HG03558 (cell line): ENCODE results near the gene GCSH.
"Not testable (repeated sequence)": the region's sequence is repeated elsewhere in the genome, so short reads cannot be mapped to it uniquely, and the experiment has no call there.

Source experiments
- ATAC-seq: cut with Tn5 transposase; IDR thresholded peaks from one replicate; pipeline ENCODE4 v1.9.1; 2021; ENCODE audit warnings: moderate number of reproducible peaks; ENCODE audit not compliant: unreplicated experiment; ENCODE audit errors: extremely low read depth

Gene GCSH

GRCh38 chr16:81095953-81096714, at the start of gene GCSH:
Gene GCSH, minus strand, starts transcription at chr16:81096395. Its CDS starts 117 bp downstream, at chr16:81096278.
- peak; percentile 96 for ATAC-seq

DNA sequence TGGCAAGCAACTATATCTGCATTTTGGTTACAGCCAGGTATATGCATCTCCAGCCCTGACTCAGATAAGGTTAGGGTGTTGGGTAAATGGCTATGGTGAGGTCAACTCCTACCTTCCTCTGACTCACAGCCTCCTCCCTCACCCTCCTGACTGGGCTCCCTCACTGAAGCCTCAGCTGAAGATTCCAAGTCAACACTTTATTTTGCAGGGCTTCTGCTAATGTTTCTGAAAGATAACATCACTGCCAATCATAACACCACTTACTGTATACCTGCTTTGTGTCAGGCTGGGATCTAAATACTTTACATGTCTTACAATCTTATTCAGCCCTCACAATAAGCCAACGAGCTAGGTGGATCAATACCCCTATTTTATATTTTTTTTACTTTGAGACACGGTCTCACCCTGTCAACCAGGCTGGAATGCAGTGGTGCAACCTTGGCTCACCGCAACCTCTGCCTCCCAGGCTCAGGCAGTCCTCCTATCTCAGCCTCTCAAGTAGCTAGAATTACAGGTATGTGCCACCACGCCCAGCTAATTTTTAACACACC, 47.8 kb upstream of the GCSH start:
- ATAC-seq, result no peak

DNA sequence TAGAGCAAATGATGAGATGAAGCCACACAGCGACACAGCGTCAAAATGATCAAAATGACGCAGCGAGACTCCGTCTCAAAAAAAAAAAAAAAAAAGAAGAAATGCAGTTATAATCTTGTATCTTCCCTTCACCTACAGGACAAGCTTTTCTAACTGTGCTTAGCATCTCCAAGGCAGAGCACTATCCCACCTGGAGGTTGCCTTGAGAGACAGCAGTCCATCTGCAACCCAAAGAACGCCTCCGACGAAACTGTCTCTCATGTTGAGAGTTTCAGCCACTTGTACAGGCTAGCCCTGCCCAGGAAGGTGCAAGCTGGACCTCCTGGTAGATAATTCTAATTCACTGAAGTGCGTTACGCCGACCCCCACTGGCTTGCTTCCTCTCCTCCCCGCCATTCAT, 46.7 kb upstream of the GCSH start:
- ATAC-seq, result no peak

GRCh38 chr16:81140930-81141780, 45.0 kb upstream of the GCSH start:
- ATAC-seq, result no peak

GRCh38 chr16:81138831-81139557, 42.8 kb upstream of the GCSH start:
- no peak for ATAC-seq

GRCh38 chr16:81137754-81138153, 41.6 kb upstream of the GCSH start:
- no peak for ATAC-seq

DNA sequence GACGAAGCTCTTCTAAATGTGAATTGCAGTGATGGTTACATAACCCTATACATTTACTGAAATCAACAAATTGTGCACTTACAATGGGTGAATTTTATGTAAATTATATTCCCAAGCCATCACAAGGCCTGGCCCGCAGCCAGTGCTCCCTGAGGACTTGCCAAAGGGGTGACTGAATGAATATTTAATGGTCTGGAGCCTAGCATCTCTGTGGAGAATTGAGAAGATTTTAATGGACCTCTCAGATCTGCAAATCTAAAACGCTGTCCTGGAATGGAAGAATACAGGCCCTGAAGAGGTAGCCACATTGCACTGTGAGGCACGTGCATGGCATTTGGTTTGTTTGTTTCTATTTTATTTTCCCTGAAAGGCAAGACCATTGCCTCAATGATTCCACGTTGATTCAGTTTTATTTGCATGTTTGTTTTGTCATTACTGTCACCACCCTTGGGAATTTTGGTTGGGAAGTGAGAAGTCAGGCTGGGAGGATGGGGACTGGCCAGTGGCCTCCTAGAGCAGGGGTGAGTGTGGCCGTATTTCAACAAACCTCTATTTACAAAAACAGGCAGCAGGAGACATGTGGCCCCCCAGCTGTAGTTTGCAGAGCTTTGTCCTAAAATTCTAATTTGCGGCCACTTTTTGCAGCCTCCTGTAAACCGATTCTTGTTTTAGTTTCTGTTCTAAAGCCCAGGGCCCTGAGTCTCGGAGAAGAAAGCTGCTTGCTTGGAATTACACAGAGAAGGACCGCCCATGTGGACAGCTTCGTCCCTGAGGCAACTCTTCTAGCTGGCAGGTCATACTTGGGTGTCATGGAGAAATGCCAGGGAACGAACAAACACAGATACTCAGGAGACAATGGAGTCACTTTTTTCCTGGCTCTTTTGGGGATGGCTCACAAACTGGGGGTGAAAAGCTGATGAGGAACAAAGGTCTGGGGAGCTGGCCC, 40.5 kb upstream of the GCSH start:
- no peak for ATAC-seq

DNA sequence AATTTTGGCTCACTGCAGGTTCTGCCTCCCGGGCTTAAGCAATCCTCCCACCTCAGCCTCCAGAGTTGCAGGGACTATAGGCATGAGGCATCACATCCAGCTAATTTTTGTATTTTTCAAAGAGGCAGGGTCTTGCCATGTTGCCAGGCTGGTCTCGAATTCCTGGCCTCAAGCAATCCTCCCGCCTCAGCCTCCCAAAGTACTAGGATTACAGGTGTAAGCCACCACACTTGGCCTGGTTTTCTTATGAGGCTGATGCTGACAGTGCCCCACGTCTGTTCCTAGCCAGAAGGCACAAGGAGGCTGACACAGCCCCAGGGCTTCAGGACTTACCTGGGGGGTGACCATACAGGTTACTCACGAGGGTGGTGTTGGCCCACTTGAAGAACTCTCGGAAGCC, 33.9 kb upstream of the GCSH start:
- no peak for ATAC-seq

- no peak for ATAC-seq
Measured at GRCh38 chr16:81128726-81129524, 32.7 kb upstream of the GCSH start.

DNA sequence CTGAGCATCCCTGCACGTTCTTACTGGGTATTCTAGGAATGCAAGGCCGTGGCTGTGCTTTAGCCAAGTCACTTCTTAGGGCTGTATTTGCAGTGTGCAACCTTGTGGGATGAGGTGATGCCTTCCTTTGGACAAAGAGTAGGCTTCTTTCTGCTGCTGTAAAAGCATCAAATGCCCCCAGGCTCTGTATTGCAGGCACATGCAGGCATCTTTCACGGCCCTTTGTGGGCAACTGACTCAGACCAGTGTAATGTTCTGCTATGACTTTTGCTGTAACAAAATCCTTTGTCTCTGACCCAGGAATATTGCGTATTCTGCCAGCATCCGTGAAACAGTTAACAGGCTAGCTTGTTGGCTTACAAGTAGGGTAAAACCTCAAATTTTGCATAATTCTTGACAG, 30.9 kb upstream of the GCSH start:
- ATAC-seq, result no peak

- ATAC-seq, result no peak
Measured at GRCh38 chr16:81123092-81123852, 27.1 kb upstream of the GCSH start.

- no peak for ATAC-seq
Measured at GRCh38 chr16:81121474-81121990, 25.3 kb upstream of the GCSH start.

GRCh38 chr16:81117436-81117835, 21.2 kb upstream of the GCSH start:
- no peak for ATAC-seq

GRCh38 chr16:81116285-81116684, 20.1 kb upstream of the GCSH start:
- no peak for ATAC-seq

DNA sequence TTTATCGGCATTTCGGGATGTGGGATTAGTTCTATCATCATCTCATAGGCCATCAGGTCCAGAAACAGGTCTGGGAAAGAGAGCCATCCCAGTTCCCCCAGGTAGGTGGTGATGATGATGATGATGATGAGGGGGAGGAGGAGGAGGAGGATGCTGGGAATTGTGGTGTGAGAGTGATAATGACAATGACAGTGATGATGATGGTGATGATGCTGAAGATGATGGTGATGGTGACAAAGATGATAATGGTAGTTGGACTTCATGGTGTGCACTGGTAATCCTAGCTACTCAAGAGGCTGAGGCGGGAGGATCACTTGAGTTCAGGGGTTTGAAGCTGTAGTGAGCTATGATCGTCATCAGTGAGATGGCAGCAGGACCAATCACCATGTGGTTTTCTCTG, 16.3 kb upstream of the GCSH start:
- no peak for ATAC-seq

DNA sequence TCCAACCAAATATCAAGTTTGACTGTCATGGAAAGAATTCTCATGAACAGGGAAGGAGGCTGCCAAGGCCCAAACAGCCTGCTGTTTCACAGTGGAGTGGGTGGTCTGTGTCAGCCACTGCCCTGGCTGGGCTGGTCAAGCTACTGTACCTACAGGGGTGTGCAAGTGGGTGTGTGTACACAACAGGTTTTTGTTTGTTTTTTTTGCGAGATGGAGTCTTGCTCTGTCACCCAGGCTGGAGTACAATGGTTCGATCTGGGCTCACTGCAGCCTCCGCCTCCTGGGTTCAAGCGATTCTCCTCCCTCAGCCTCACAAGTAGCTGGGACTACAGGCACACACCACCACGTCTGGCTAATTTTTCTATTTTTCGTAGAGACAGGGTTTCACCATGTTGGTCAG, 13.1 kb upstream of the GCSH start:
- not testable (repeated sequence) for ATAC-seq

DNA sequence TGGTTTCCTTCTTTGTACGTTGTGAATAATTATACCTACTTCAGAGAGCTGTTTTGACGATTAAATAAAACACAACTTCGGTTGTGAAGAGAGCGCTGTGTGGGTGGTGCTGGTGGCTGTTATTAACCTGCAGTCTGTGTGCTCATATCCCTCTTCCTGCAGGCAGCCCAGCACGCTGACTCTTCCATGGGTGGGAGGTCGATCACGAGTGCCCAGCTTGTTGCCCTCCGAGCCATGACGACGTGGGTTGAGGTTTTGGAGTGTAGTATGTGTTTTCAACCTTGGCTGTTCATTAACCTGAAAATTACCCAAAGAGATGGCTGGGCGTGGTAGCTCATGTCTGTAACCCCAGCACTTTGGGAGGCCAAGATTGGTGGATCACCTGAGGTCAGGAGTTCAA, 11.3 kb upstream of the GCSH start:
- ATAC-seq, result no peak
